H54 (cell line): Measurements from ENCODE around the gene USB1.
"Not testable (repeated sequence)": the region's sequence is repeated elsewhere in the genome, so short reads cannot be mapped to it uniquely, and the experiment has no call there.

Experiments used
- DNase-seq: peaks from one replicate; pipeline ENCODE4 v3.0.0; 2011; ENCODE audit warnings: low spot score, mixed read lengths; ENCODE audit not compliant: insufficient read length
- FAIRE-seq: peaks from 3 replicates; lab custom pipeline; 2011; peaks lifted over from hg19 to GRCh38; lab: Jason Lieb, UNC
- POLR2A ChIP-seq: IDR thresholded peaks from 2 replicates; pipeline ENCODE4 v1.6.1; 2011; ENCODE audit warnings: low read depth, mild to moderate bottlenecking, low read length

Gene USB1

GRCh38 chr16:57961538-57961937, 39.7 kb upstream of the USB1 start:
- TF ChIP-seq POLR2A: no peak
- DNase-seq (no peak), FAIRE-seq (no peak)

- DNase-seq (no peak), FAIRE-seq (no peak)
- TF ChIP-seq POLR2A: no peak
These were observed 39.2 kb upstream of the USB1 start for GRCh38 chr16:57962046-57962445.

GRCh38 chr16:57962756-57963155, 38.5 kb upstream of the USB1 start:
- FAIRE-seq (no peak), DNase-seq (no peak)
- TF ChIP-seq POLR2A: no peak

- FAIRE-seq (no peak), DNase-seq (no peak)
- no peak for TF ChIP-seq POLR2A
These were observed 37.0 kb upstream of the USB1 start for GRCh38 chr16:57964157-57964700.

GRCh38 chr16:57966204-57966771, 34.9 kb upstream of the USB1 start:
- DNase-seq (no peak), FAIRE-seq (no peak)
- TF ChIP-seq POLR2A: no peak

- DNase-seq (no peak), FAIRE-seq (no peak)
- TF ChIP-seq POLR2A: no peak
These were observed 34.2 kb upstream of the USB1 start for GRCh38 chr16:57966986-57967385.

- FAIRE-seq: no peak
- no peak for TF ChIP-seq POLR2A
These were observed 33.3 kb upstream of the USB1 start for GRCh38 chr16:57967916-57968315.

GRCh38 chr16:57969451-57970123, 31.6 kb upstream of the USB1 start:
- FAIRE-seq (no peak), DNase-seq (no peak)
- TF ChIP-seq POLR2A: no peak

More at GRCh38 chr16:57967916-57968315, 33.3 kb upstream of the USB1 start:
- DNase-seq: no peak

GRCh38 chr16:57970319-57970718, 30.9 kb upstream of the USB1 start:
- DNase-seq (no peak), FAIRE-seq (no peak)
- TF ChIP-seq POLR2A: no peak

- TF ChIP-seq POLR2A: no peak
- FAIRE-seq (no peak), DNase-seq (no peak)
These were observed 30.2 kb upstream of the USB1 start, which contains the start of gene CNGB1 for GRCh38 chr16:57970970-57971369. CNGB1 (minus strand) TSS chr16:57971128; CDS start chr16:57967286, 3,842 bp downstream.

- TF ChIP-seq POLR2A: no peak
- DNase-seq (no peak), FAIRE-seq (no peak)
These were observed 29.4 kb upstream of the USB1 start for GRCh38 chr16:57971848-57972247.

GRCh38 chr16:57972306-57972705, 28.9 kb upstream of the USB1 start:
- FAIRE-seq (no peak), DNase-seq (no peak)
- TF ChIP-seq POLR2A: no peak

- FAIRE-seq: no peak
- no peak for DNase-seq
- no peak for TF ChIP-seq POLR2A
These were observed 24.8 kb upstream of the USB1 start for GRCh38 chr16:57976331-57976796.

GRCh38 chr16:57977418-57978069, 23.7 kb upstream of the USB1 start:
- DNase-seq (no peak), FAIRE-seq (no peak)
- no peak for TF ChIP-seq POLR2A

- not testable (repeated sequence) for FAIRE-seq, DNase-seq
These were observed 23.1 kb upstream of the USB1 start for GRCh38 chr16:57978070-57978465.
